MCF 10A (cell line): ENCODE results near the gene DYNC2LI1. TPM values are rescaled to one million over a fixed set of nuclear protein-coding genes. Genes with fewer than 3 reads are reported as not detected.

Source experiments
- BruUV-seq: library from RNA; stranded (reverse); fragments of 400-500 nt; replicated peaks from 2 replicates; lab custom pipeline; 2021; lab: Mats Ljungman, UMichigan
- CTCF ChIA-PET: fragments of 300-600 bp; sonication (Branson Sonifier 250); formaldehyde crosslinking; extraction: SDS; loops from one replicate; lab custom pipeline; 2021; ENCODE audit warnings: antibody characterized with exemption, inconsistent platforms; lab: Yijun Ruan, JAX
- POLR2A ChIA-PET: fragments of 300-600, 350-650 bp; sonication (Branson Sonifier 250); formaldehyde crosslinking; extraction: SDS; loops from one replicate; lab custom pipeline; 2020; ENCODE audit warnings: antibody characterized with exemption, inconsistent platforms; lab: Yijun Ruan, JAX
- DNase-seq: peaks from one replicate; pipeline ENCODE4 v3.0.0-alpha.2; 2018; ENCODE audit not compliant: unreplicated experiment
- H3K27ac Mint-ChIP-seq: one replicate; pipeline ENCODE4 v1.8.0; 2022; ENCODE audit warnings: mild to moderate bottlenecking, low read depth, mixed read lengths; ENCODE audit not compliant: unreplicated experiment
- H3K27me3 Mint-ChIP-seq: one replicate; pipeline ENCODE4 v1.8.0; 2022; ENCODE audit warnings: mixed read lengths; ENCODE audit not compliant: insufficient read depth, unreplicated experiment
- H3K36me3 Mint-ChIP-seq: one replicate; pipeline ENCODE4 v1.8.0; 2022; ENCODE audit warnings: mild to moderate bottlenecking, moderate library complexity, mixed read lengths; ENCODE audit not compliant: insufficient read depth, unreplicated experiment
- H3K4me1 Mint-ChIP-seq: one replicate; pipeline ENCODE4 v1.8.0; 2022; ENCODE audit warnings: mixed read lengths; ENCODE audit not compliant: insufficient read depth, unreplicated experiment
- H3K4me3 Mint-ChIP-seq: one replicate; pipeline ENCODE4 v1.8.0; 2022; ENCODE audit warnings: mild to moderate bottlenecking, moderate library complexity, mixed read lengths; ENCODE audit not compliant: unreplicated experiment
- H3K9me3 Mint-ChIP-seq: one replicate; pipeline ENCODE4 v1.8.0; 2022; ENCODE audit warnings: mixed read lengths; ENCODE audit not compliant: unreplicated experiment
- intact Hi-C: fragments of 100-400 bp; cut with micrococcal nuclease; formaldehyde crosslinking; loops from 2 replicates; pipeline ENCODE4 v1.14.1; 2022
- total RNA-seq: library from RNA; stranded (reverse); gene quantifications from 2 replicates; pipeline ENCODE4 v1.2.3, GENCODE V29; 2022
- TF ChIP-seq, protein P1 (sequence below): fragments of 200-600 bp; IDR thresholded peaks from one replicate; pipeline ENCODE4 v1.8.0; 2022; ENCODE audit warnings: antibody characterized with exemption, mild to moderate bottlenecking; ENCODE audit not compliant: unreplicated experiment

The DYNC2LI1 gene
- total RNA-seq, 1 experiment from 2014 or later = 13.0 TPM

DNA sequence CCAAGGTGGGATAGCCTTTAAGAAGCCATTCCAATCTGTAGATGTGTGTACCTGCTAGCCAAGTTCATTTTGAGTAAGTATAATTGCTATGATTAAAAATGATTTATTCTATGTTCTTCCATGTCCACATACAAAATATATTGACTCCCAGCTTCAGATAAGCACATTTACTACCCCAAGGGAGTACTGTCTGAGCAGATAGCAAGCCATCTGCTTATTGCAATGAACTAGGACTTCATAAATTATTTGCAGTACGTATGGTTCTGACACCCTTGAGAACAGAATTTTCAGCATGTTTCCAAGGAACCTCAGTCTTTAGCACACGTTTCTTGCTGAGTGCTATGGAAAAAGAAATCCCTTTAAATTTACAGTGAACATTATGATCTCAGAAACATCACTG is 36.6 kb downstream of the DYNC2LI1 start:
- Mint-ChIP-seq H3K27me3 (no peaks in the 10 kb centered on the region), H3K4me3 (no peak overlapping the region), H3K9me3 (no peaks in the 10 kb centered on the region), H3K36me3 (peaks cover 28% of the 10 kb centered on the region), H3K27ac (no peak overlapping the region), H3K4me1 (no peaks in the 10 kb centered on the region)
- no peak for DNase-seq
- TF ChIP-seq, protein P1, sequence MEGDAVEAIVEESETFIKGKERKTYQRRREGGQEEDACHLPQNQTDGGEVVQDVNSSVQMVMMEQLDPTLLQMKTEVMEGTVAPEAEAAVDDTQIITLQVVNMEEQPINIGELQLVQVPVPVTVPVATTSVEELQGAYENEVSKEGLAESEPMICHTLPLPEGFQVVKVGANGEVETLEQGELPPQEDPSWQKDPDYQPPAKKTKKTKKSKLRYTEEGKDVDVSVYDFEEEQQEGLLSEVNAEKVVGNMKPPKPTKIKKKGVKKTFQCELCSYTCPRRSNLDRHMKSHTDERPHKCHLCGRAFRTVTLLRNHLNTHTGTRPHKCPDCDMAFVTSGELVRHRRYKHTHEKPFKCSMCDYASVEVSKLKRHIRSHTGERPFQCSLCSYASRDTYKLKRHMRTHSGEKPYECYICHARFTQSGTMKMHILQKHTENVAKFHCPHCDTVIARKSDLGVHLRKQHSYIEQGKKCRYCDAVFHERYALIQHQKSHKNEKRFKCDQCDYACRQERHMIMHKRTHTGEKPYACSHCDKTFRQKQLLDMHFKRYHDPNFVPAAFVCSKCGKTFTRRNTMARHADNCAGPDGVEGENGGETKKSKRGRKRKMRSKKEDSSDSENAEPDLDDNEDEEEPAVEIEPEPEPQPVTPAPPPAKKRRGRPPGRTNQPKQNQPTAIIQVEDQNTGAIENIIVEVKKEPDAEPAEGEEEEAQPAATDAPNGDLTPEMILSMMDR = no peak
- no TSS peak for BruUV-seq
- ChIA-PET POLR2A (interaction anchor here (0.8 kb wide), 1 partner anchor 27 kb away, joined by 4 read pairs; no protein-coding TSS in a partner anchor), CTCF (no interaction called here)
- intact Hi-C loops = no loop called here

DNA sequence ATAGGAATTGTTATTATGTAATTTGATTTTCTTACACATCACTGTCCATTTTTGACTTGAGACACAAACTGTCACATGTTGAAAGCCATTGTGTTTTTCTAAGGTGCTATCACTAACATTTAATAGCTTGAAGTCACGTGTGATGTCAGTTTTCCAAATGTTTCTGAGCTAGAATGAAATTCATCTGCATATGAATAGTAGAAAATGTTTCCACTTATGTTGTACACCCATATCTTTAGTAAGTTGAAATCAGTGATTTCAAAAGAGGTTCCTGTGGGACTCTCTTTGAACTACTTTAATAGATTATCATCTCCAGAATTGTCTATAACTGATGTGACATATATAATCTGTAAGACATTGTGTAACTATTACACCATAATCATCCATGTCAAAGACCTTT is 37.0 kb downstream of the DYNC2LI1 start:
- Mint-ChIP-seq H3K27me3 (no peaks in the 10 kb centered on the region), H3K9me3 (no peaks in the 10 kb centered on the region), H3K27ac (no peak overlapping the region), H3K4me1 (no peaks in the 10 kb centered on the region), H3K36me3 (peaks cover 23% of the 10 kb centered on the region), H3K4me3 (no peak overlapping the region)
- ChIA-PET CTCF (no interaction called here), POLR2A (no interaction called here)
- no TSS peak for BruUV-seq
- intact Hi-C loops = no loop called here
- DNase-seq = no peak
- TF ChIP-seq, protein P1 = no peak

DNA sequence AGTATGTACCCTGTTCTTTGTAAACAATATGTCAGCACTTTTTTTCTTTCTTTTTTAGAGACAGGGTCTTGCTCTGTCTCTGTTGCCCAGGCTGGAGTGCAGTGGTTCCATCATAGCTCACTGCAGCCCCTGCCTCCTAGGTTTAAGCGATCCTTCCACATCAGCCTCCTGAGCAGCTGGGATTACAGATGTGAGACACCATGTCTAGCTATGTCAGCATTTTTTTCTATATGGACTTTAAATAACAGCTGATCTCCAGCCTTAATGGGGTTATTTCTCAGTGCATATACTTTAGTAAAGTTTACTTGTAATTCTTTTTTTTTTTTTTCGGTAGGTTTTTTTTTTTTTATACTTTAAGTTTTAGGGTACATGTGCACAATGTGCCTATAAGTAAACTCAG is 38.2 kb downstream of the DYNC2LI1 start:
- DNase-seq = no peak
- intact Hi-C loops = no loop called here
- BruUV-seq = no TSS peak
- Mint-ChIP-seq H3K4me1 (no peaks in the 10 kb centered on the region), H3K27me3 (no peaks in the 10 kb centered on the region), H3K4me3 (no peak overlapping the region), H3K36me3 (peaks cover 16% of the 10 kb centered on the region), H3K27ac (no peak overlapping the region), H3K9me3 (no peaks in the 10 kb centered on the region)
- TF ChIP-seq, protein P1 = no peak
- ChIA-PET CTCF (interaction anchor here (0.5 to 0.8 kb wide), 2 partner anchors 8 to 155 kb away, joined by 3 read pairs; no protein-coding TSS in a partner anchor), POLR2A (interaction anchor here (0.7 kb wide), 2 partner anchors 110 to 957 kb away, joined by 3 to 9 read pairs; no protein-coding TSS in a partner anchor)

DNA sequence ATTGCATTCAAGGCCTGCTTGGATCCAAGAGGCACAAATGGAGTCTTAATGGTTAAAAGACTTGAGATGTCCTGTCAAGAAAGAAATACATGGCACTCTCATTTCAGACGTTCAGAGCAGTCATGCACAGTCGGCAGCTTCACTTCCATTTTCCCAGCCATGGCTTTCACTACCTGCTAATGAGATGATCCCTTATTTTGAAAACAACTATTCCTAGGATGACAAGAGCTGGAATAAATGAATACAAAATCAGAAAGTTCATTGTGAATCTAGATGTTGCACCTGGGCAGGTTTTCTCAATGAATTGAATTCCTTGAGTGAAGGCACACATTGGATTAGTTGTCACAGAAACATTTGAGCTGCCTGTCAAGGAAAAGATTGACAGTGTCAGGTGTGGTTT is 39.1 kb downstream of the DYNC2LI1 start:
- no TSS peak for BruUV-seq
- CTCF ChIA-PET = no interaction called here

More for the DNA sequence above, 39.1 kb downstream of the DYNC2LI1 start:
- intact Hi-C loops = no loop called here
- H3K27me3 Mint-ChIP-seq = no peaks in the 10 kb centered on the region
- TF ChIP-seq, protein P1 = no peak
- H3K36me3 Mint-ChIP-seq = peaks cover 8% of the 10 kb centered on the region
- H3K27ac Mint-ChIP-seq = no peak overlapping the region
- no peak overlapping the region for H3K4me3 Mint-ChIP-seq
- no peaks in the 10 kb centered on the region for H3K9me3 Mint-ChIP-seq
- H3K4me1 Mint-ChIP-seq = no peaks in the 10 kb centered on the region
- DNase-seq = no peak
- POLR2A ChIA-PET = interaction anchor here (0.7 to 1.6 kb wide), 2 partner anchors 11 to 61 kb away, joined by 3 to 5 read pairs; no protein-coding TSS in a partner anchor
